EH (cell line): ENCODE data around the gene TSPAN3.

Source experiments
- DNase-seq: peaks from one replicate; pipeline ENCODE4 v3.0.0-alpha.2; 2015; ENCODE audit warnings: low read depth

Gene TSPAN3

DNA sequence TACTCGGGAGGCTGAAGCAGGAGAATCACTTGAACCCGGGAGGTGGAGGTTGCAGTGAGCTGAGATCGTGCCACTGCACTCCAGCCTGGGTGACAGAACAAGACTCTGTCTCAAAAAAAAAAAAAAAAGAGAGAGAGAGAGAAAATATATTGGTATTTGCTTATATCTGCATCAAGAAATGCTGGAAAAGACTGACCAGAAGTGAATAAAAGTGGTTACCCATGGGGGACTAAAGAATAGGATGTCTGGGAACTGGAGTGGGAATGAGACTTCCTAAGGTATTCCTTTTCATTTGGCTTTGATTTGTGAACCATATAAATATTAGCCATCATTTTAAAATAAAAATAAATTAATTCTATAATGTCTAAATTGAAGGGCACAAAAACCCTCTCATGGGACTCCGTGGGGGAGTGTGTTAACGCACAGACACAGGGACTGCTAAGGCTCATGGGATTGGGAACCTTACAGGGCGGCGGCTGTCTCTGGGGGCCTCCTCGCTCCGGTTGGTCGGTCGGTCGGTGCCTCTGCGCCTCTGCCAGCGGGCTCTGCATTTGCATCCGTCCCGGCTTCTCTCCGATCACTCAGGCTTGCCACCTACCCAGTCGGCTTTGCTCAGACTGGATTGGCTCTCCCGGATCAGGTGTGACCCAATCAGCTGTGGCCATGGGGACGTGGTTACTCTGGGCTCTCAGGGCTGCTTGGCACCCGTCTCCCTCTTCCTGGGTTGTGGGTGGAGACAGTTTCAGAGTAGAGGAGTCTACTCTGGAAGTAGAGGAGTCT, 12.7 kb upstream of the TSPAN3 start:
- peak; percentile 65 for DNase-seq

- DNase-seq: no peak
Observed at GRCh38 chr15:77081971-77082370, 11.1 kb upstream of the TSPAN3 start.

- DNase-seq: no peak
Observed at GRCh38 chr15:77076323-77076915, 5.5 kb upstream of the TSPAN3 start.

DNA sequence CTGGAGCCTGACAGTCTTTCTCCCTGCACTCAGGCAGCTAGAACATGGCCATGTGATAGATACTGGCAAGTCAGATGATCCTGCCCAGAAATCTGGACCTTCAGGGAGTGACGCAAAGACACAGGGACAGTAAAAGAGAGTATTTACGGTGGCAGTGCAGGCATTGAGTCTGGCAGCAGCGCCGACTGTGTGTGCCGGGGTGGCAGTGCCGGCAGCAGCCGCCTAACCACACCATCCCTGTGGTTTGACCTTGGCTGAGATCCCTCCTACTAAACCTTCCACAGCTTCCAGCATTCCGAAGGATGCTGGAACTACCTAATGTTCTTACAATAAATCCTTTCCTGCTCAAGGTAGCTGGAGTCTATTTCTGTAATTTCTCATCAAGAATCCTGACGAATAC, 4.6 kb upstream of the TSPAN3 start:
- peak; percentile 60 for DNase-seq

DNA sequence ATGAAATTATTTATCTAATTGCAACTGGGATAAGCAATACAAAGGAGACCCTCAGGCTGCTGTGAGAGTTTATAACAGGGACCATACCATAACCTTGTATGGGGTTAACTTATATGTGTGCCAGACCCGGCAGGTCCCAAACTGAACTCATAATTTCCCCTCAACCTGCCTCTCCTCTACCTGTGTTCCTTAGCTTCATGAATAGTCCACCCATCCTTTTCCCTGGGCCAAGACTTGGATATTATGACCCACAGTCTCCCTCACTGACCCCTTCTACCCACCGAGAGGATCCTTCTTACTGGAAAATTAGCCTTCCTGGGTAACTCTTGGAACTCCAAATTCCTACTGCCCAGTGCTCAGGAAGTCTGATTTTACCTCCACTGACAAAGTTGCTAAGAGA, 3.4 kb upstream of the TSPAN3 start:
- no peak for DNase-seq

DNA sequence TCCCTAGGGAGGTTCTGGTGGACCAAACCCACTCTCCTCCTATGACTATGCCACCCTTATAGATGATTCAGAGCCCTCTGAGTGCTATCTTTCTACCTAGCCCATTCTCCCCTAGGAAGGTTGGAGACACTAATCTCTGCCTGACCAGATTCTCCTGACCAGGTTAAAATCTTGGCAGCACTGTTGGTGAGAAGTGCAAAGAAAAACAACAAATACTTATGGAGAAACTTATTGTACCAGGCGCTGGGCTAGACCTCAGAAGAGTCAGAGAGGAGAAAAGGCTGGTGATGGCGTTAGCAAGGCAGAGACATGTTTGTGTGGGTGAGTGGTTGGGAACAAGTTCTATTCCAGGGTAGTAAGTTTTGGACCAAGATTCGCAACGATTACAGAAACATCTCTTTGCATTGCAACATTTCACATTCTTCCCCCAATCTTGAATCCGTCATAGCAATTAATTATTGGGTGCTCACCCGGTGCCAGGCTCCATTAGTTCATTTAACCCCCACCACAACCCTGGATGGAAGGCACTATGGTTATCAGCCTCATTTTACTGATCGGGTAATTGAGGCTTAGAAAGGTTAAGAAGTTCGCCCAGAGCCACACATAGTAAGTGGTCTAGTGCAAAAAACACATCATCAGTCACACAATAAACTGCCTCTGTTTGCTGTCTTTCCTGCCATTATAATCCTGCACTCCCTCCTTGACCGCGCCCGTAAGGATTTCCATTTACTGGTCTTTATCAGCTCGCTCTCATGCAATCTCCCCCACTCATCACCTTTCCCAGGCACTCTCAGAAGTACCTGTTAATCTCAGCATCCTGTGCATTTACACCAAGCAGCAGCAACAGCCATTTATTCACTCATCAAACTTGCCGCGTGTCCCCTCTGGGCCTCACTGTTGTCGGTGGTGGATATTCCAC, 655 bp upstream of the TSPAN3 start:
- DNase-seq: no peak

- DNase-seq: no peak
Observed at GRCh38 chr15:77070180-77070494, 772 bp downstream of the TSPAN3 start.

DNA sequence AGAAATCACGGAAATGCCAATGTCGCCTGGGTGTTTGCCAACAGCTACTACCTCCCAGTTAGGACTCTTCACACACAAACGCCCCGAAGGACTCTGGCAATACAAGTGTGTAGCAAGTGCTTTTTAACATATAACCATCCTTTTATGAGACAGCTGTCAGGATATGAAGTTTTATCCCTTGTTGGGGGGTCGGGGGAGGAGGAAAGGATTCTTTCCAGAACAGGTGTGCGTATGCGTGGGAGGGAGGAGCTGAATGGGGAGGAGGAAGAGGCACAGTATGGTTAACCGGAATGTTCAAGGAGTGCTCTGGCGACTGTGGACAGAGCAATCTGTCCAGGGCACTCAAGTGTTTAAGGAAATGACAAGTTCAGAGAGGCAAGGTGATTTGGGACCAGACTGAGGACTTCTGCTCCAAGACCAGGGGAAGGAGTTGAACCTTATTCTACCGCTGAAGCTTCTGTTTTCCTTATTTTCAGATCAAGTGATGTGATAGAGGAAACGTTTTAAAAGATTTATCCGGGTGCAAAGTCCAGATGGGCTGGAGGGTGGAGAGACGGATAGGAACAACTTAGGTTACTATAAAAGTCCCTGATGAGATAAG, 1.3 kb downstream of the TSPAN3 start:
- no peak for DNase-seq

DNA sequence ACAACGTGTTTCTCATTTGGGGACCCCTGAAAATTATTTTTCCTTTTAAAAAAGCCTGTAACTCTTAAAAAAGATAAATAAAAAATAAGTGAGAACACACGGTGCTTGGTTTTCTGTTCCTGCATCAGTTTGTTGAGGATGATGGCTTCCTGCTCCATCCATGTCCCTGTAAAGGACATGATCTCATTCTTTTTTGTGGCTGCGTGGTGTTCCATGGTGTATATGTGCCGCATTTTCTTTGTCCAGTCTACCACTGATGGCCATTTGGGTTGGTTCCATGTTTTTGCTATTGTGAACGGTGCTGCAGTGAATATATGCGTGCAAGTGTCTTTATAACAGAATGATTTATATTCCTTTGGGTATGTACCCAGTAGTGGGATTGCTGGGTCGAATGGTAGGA, 2.3 kb downstream of the TSPAN3 start:
- DNase-seq: no peak

GRCh38 chr15:77067691-77068367, 3.1 kb downstream of the TSPAN3 start:
- DNase-seq: no peak

DNA sequence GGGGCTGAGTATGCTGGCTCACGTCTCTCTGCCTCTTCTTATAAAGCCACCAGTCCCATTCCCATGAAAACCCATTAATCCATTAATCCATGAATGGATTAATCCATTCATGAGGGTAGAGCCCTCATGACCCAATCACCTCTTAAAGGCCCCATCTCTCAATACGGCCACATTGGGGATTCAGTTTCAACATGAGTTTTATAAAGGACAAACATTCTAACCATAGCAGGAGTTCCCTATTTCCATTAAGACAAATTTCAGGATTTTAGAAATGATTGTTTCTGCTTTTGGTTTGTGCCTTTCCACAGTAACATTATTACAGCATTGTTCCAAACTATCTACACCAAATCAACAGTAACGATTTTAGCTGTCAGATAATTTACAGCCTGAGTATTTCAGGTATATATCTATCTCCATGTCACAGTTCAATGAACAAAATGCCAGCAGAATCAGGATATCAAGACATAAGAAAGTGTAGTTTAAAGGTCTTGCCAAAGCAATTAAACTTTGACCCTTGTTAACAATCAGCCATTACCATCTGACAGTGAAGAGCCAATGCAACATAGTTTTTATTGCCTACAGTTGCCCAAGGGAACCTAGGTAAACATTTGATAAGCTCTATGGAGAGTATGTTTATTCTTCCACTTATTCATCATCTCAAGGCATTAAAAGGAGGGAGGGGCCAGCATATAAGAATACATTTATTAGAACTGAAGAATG, 3.8 kb downstream of the TSPAN3 start:
- DNase-seq: peak; percentile 80

- no peak for DNase-seq
Observed at GRCh38 chr15:77064539-77065308, 6.2 kb downstream of the TSPAN3 start.

DNA sequence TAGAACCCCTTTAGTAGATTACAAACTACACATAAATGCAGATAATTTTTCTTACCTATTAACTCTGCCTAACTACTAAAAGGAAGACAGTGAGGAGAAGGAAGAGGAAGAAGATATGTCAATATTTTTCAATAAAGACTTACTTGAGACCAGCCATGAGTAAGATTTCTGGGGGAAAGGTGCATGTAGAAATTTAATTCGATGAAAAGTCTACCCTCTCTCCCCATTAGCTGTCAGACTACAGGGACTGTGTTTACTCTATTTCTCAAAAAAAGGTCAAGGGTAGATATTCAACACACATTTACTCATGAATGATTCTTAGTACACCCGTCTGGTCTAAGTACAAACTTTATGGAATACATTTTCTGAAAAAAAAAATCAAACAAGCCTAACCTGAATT, 6.8 kb downstream of the TSPAN3 start:
- DNase-seq: no peak

GRCh38 chr15:77063249-77063648, 7.7 kb downstream of the TSPAN3 start:
- no peak for DNase-seq

- DNase-seq: peak; percentile 51
Observed at GRCh38 chr15:77060546-77060945, 10.4 kb downstream of the TSPAN3 start.

GRCh38 chr15:77059786-77060361, 11.0 kb downstream of the TSPAN3 start:
- DNase-seq: peak; percentile 43

GRCh38 chr15:77058468-77058867, 12.4 kb downstream of the TSPAN3 start:
- DNase-seq: no peak

- no peak for DNase-seq
Observed at GRCh38 chr15:77057685-77058084, 13.2 kb downstream of the TSPAN3 start.

DNA sequence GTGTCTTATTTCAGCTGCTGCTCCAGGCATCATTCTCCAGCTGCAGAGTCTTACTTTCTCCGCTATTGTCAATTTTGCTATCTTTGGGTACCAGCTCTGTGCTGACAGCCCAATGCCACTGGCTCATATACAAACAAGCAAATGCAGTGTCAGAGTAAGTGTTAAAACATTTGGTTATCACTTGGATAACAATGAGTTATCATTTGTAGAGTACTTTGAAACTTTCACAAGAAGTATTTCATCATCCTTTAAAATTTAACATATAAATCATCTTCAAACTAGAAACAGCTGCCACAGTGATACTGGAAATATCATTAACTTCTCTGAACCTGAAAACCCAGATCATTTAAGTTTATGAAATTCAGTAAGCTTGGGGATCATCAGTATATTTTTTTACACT, 13.8 kb downstream of the TSPAN3 start:
- no peak for DNase-seq

- DNase-seq: no peak
Observed at GRCh38 chr15:77053709-77054108, 17.2 kb downstream of the TSPAN3 start.
